Thoracic aorta (tissue), 2 donors: ENCODE data around the gene MORN2. TPM values are rescaled to one million over a fixed set of nuclear protein-coding genes. Genes with fewer than 3 reads are reported as not detected.
A peak's percentile ranks its signal among the peaks of the same experiment; 100 is the strongest.

Experiments
- ATAC-seq: fragments of 150-250 bp; one replicate; pipeline ENCODE4 v1.8.0; 2017; ENCODE audit warnings: low read depth; ENCODE audit not compliant: insufficient number of reproducible peaks, low FRiP score
- DNase-seq: peaks from one replicate; pipeline ENCODE4 v3.0.0-alpha.2; 2020; ENCODE audit warnings: low spot score
- H3K27ac ChIP-seq, 2 donors: fragments of 200-600 bp; sonication (generic); 1 replicate in 1 of 2; 2 replicates in 1 of 2; pipeline ENCODE4 v1.5.1; 2016; ENCODE audit warnings: mild to moderate bottlenecking in 2 of 2, moderate library complexity in 2 of 2
- H3K27me3 ChIP-seq: fragments of 200-600 bp; sonication (generic); replicated peaks from 2 replicates; pipeline ENCODE4 v1.6.0; 2016; ENCODE audit warnings: mild to moderate bottlenecking; ENCODE audit not compliant: insufficient read depth
- H3K36me3 ChIP-seq: fragments of 200-600 bp; sonication (generic); one replicate; pipeline ENCODE4 v1.5.1; 2016
- H3K4me1 ChIP-seq, 2 donors: fragments of 200-600 bp; sonication (generic); 1 replicate in 1 of 2; 2 replicates in 1 of 2; pipeline versions ENCODE4 v1.5.1 to v1.6.0; 2016; ENCODE audit warnings: low read depth in 2 of 2, mild to moderate bottlenecking in 1 of 2; ENCODE audit not compliant: control insufficient read depth in 1 of 2
- H3K4me3 ChIP-seq: fragments of 200-600 bp; sonication (generic); 2 replicates; pipeline ENCODE4 v1.5.1; 2016; ENCODE audit warnings: mild to moderate bottlenecking
- H3K9me3 ChIP-seq: fragments of 200-600 bp; sonication (generic); 2 replicates; pipeline ENCODE4 v1.5.1; 2016
- CTCF ChIP-seq: fragments of 200-600 bp; sonication (generic); IDR thresholded peaks from one replicate; pipeline ENCODE4 v1.5.1; 2019; ENCODE audit warnings: antibody characterized with exemption
- total RNA-seq, 2 donors: library from RNA; depleted of rRNA; stranded (reverse); fragments of >200 nt; gene quantifications; one replicate each; pipeline versions ENCODE4 v1.1.0 to v1.2.3, GENCODE V29; 2016

Gene MORN2
- total RNA-seq, 2 donors from 2014 or later: 3.4 to 15.5 TPM

GRCh38 chr2:38875227-38875575 is 575 bp upstream of the MORN2 start:
- Histone ChIP-seq H3K4me3 (peak overlapping the region; percentile 79), H3K4me1 (peaks cover 5 to 15% of the 10 kb centered on the region in 2 donors), H3K27ac (peak overlapping the region; percentile 24 to 48), H3K36me3 (peaks cover under 1% of the 10 kb centered on the region), H3K27me3 (no peaks in the 10 kb centered on the region), H3K9me3 (no peaks in the 10 kb centered on the region)
- ATAC-seq (no peak), DNase-seq (no peak)
- no peak for TF ChIP-seq CTCF

GRCh38 chr2:38876407-38876806 is 631 bp downstream of the MORN2 start:
- no peaks in the 10 kb centered on the region for H3K9me3 ChIP-seq
- H3K36me3 ChIP-seq: peaks cover 4% of the 10 kb centered on the region
- no peak for ATAC-seq
- H3K4me1 ChIP-seq: peaks cover 5 to 15% of the 10 kb centered on the region in 2 donors
- H3K27me3 ChIP-seq: no peaks in the 10 kb centered on the region
- TF ChIP-seq CTCF: no peak
- DNase-seq: no peak
- H3K4me3 ChIP-seq: peak overlapping the region; percentile 79
- no peak overlapping the region for H3K27ac ChIP-seq

- TF ChIP-seq CTCF: no peak
- DNase-seq (no peak), ATAC-seq (no peak)
- no peak overlapping the region for H3K4me3 ChIP-seq
- no peaks in the 10 kb centered on the region for H3K9me3 ChIP-seq
- no peaks in the 10 kb centered on the region for H3K27me3 ChIP-seq
- no peaks in the 10 kb centered on the region for H3K36me3 ChIP-seq
- no peak overlapping the region for H3K27ac ChIP-seq
- H3K4me1 ChIP-seq: no peaks in the 10 kb centered on the region
Measured at GRCh38 chr2:38886063-38886462, 10.3 kb downstream of the MORN2 start.

GRCh38 chr2:38887347-38887746 is 11.6 kb downstream of the MORN2 start:
- ATAC-seq (no peak), DNase-seq (no peak)
- no peak overlapping the region for H3K27ac ChIP-seq
- no peaks in the 10 kb centered on the region for H3K9me3 ChIP-seq
- no peaks in the 10 kb centered on the region for H3K4me1 ChIP-seq
- H3K27me3 ChIP-seq: no peaks in the 10 kb centered on the region
- no peak overlapping the region for H3K4me3 ChIP-seq
- no peak for TF ChIP-seq CTCF
- no peaks in the 10 kb centered on the region for H3K36me3 ChIP-seq

- ATAC-seq (no peak), DNase-seq (no peak)
- no peak for TF ChIP-seq CTCF
- Histone ChIP-seq H3K36me3 (no peaks in the 10 kb centered on the region), H3K9me3 (no peaks in the 10 kb centered on the region), H3K4me1 (no peaks in the 10 kb centered on the region), H3K27me3 (no peaks in the 10 kb centered on the region), H3K27ac (no peak overlapping the region), H3K4me3 (no peak overlapping the region)
Measured at GRCh38 chr2:38887902-38888554, 12.3 kb downstream of the MORN2 start.
